ENCODE results near the gene PACSIN2.

PACSIN2 gene

DNA sequence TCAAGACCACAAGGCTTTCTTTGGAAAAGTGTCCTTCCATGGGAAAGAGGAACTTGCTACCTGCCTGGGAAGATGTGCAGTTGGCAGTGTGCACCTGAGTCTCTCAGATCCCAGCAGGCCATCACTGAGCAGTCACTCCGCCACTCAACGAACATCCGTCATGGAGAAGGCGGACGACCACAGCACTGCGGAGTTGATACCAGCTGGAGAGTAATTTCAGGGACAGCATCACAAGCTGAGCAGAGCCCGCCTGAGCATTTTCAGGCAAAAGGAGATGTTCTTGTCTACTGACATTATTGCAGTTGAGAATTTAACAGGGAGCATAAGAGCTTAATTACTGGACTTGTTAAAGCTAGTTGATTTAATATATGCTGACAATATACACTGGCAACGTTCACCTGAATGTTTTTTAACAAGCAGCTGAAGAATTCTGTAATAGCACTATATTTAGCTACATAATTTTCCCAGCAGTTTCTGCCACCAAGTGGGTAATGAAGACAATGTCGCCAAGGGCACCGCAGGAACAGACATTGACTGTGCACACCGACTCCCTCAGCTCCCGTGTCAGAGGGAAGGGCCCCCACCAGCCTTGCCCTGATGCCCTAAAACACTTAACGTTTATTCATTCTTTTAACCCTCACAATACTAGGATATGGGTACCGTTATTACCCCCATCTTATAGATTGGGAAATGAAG lies 105.4 kb downstream of the PACSIN2 start:
- H3K9me3 ChIP-seq (ENCODE audit: insufficient read depth, low read length): no peaks in the 10 kb centered on the region
- no peak overlapping the region for H3K4me3 ChIP-seq (ENCODE audit: insufficient read depth, low read length, poor library complexity, severe bottlenecking)
- no peaks in the 10 kb centered on the region for H3K79me2 ChIP-seq (ENCODE audit: insufficient read depth, low read length)
- H3K36me3 ChIP-seq (ENCODE audit: low read length): no peaks in the 10 kb centered on the region
- no peak overlapping the region for H3K9ac ChIP-seq (ENCODE audit: low read length)
- no peak overlapping the region for H2AFZ ChIP-seq (ENCODE audit: low read depth, low read length, severe bottlenecking)
- TF ChIP-seq, protein P1, sequence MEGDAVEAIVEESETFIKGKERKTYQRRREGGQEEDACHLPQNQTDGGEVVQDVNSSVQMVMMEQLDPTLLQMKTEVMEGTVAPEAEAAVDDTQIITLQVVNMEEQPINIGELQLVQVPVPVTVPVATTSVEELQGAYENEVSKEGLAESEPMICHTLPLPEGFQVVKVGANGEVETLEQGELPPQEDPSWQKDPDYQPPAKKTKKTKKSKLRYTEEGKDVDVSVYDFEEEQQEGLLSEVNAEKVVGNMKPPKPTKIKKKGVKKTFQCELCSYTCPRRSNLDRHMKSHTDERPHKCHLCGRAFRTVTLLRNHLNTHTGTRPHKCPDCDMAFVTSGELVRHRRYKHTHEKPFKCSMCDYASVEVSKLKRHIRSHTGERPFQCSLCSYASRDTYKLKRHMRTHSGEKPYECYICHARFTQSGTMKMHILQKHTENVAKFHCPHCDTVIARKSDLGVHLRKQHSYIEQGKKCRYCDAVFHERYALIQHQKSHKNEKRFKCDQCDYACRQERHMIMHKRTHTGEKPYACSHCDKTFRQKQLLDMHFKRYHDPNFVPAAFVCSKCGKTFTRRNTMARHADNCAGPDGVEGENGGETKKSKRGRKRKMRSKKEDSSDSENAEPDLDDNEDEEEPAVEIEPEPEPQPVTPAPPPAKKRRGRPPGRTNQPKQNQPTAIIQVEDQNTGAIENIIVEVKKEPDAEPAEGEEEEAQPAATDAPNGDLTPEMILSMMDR (IDR thresholded peaks at IDR 0.05; ENCODE audit: insufficient read depth, low read length, poor library complexity, severe bottlenecking): no peak
- no peak for TF ChIP-seq EZH2phosphoT487 (conservative IDR thresholded peaks at IDR 0.05; ENCODE audit: low read length)
- no peak overlapping the region for H3K4me2 ChIP-seq (ENCODE audit: low read depth, low read length, poor library complexity, severe bottlenecking)
- H4K20me1 ChIP-seq (ENCODE audit: low read depth, low read length): no peaks in the 10 kb centered on the region
- H3K27me3 ChIP-seq (ENCODE audit: low read length): no peaks in the 10 kb centered on the region
- H3K27ac ChIP-seq (ENCODE audit: low read depth, low read length): no peak overlapping the region
- no peaks in the 10 kb centered on the region for H3K9me2 ChIP-seq (replicated peaks; ENCODE audit: insufficient read depth, low read length)
- no peaks in the 10 kb centered on the region for H3F3A ChIP-seq (ENCODE audit: insufficient read depth)

DNA sequence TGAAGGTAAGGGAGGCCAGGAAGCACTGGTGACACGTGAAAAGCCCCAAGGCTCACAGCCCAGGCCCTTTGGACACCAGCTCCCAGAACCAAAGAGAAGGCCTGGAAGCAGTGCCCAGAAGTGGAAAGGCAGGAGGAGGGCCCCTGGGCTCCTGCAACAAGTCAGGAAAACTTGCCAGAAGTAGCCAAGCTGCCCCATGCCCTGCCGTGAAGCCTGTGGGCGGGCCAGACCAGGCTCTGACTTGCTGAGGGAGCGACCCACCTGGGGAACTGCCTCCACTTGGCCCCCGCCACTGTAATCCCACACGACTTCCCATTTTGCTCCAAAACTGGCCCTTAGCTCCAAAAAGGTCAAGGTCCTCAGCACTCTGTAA lies 106.6 kb downstream of the PACSIN2 start:
- no peak overlapping the region for H3K4me2 ChIP-seq (ENCODE audit: low read depth, low read length, poor library complexity, severe bottlenecking)
- TF ChIP-seq EZH2phosphoT487 (conservative IDR thresholded peaks at IDR 0.05; ENCODE audit: low read length): no peak
- TF ChIP-seq, protein P1 (IDR thresholded peaks at IDR 0.05; ENCODE audit: insufficient read depth, low read length, poor library complexity, severe bottlenecking): no peak
- H2AFZ ChIP-seq (ENCODE audit: low read depth, low read length, severe bottlenecking): no peak overlapping the region
- H3K36me3 ChIP-seq (ENCODE audit: low read length): no peaks in the 10 kb centered on the region
- no peaks in the 10 kb centered on the region for H4K20me1 ChIP-seq (ENCODE audit: low read depth, low read length)
- no peak overlapping the region for H3K27ac ChIP-seq (ENCODE audit: low read depth, low read length)
- H3K27me3 ChIP-seq (ENCODE audit: low read length): no peaks in the 10 kb centered on the region
- H3K9ac ChIP-seq (ENCODE audit: low read length): no peak overlapping the region
- no peaks in the 10 kb centered on the region for H3K9me3 ChIP-seq (ENCODE audit: insufficient read depth, low read length)
- H3K4me3 ChIP-seq (ENCODE audit: insufficient read depth, low read length, poor library complexity, severe bottlenecking): no peak overlapping the region
- H3F3A ChIP-seq (ENCODE audit: insufficient read depth): no peaks in the 10 kb centered on the region
- no peaks in the 10 kb centered on the region for H3K9me2 ChIP-seq (replicated peaks; ENCODE audit: insufficient read depth, low read length)
- no peaks in the 10 kb centered on the region for H3K79me2 ChIP-seq (ENCODE audit: insufficient read depth, low read length)

DNA sequence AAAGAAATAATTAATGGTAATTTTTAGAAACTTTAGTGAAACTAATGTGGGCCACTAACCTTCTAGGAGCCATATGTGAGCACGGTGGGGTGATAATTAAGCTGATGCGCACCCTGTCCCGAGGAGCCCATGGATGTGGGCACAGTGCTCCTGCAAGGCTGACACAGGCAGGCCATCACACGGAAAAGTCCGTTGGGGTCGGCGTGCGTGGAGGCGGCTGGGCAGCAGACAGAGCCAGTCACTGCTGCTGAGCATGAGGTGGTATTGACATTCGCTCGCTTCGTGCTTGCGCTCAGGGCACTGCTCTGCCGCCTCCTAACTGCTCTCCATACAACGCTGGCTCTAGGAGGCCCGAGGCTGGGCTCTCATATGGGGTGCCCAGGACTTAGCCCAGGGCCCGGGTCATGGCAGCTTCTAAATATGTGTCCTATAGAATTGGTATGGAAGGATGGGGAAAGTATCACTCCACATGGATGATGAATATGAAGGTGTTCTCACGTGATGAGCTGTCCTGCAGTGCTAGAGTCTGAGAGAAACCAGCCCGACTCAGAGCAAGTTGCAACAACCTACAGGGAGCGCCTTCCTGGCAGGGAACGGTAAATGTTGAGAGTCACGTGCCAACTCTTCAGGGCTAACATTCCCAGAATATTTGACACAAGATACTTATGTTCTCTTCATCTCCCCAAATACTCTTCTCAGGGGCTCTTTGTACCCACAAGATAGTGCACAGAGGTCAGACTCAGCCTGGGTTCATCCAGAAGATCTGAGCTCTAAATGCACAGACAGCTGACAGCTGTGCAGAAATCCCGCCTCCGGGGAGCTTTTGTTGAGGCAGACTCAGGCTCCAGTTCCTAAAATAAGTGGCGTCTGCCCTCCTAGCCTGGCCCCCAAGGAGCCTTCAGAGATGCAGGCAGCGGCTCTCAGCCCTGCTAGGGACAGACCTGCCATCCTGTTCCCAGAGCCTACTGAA lies 107.3 kb downstream of the PACSIN2 start:
- Histone ChIP-seq H3K27ac (ENCODE audit: low read depth, low read length) (no peak overlapping the region), H3K4me2 (ENCODE audit: low read depth, low read length, poor library complexity, severe bottlenecking) (no peak overlapping the region), H3K4me3 (ENCODE audit: insufficient read depth, low read length, poor library complexity, severe bottlenecking) (no peak overlapping the region), H3K79me2 (ENCODE audit: insufficient read depth, low read length) (no peaks in the 10 kb centered on the region), H3F3A (ENCODE audit: insufficient read depth) (no peaks in the 10 kb centered on the region), H3K9me2 (replicated peaks; ENCODE audit: insufficient read depth, low read length) (no peaks in the 10 kb centered on the region), H3K27me3 (ENCODE audit: low read length) (no peaks in the 10 kb centered on the region), H3K36me3 (ENCODE audit: low read length) (no peaks in the 10 kb centered on the region), H2AFZ (ENCODE audit: low read depth, low read length, severe bottlenecking) (no peak overlapping the region), H3K9me3 (ENCODE audit: insufficient read depth, low read length) (no peaks in the 10 kb centered on the region), H3K9ac (ENCODE audit: low read length) (no peak overlapping the region), H4K20me1 (ENCODE audit: low read depth, low read length) (no peaks in the 10 kb centered on the region)
- no peak for TF ChIP-seq EZH2phosphoT487 (conservative IDR thresholded peaks at IDR 0.05; ENCODE audit: low read length)
- TF ChIP-seq, protein P1 (IDR thresholded peaks at IDR 0.05; ENCODE audit: insufficient read depth, low read length, poor library complexity, severe bottlenecking): no peak
